LNCAP (cell line): ENCODE measurements around the gene PLEKHG3.

Experiments
- CTCF ChIP-seq: fragments of 450-650 bp; IDR thresholded peaks from 2 replicates; pipeline ENCODE4 v1.5.1; 2017; ENCODE audit warnings: mild to moderate bottlenecking

Gene PLEKHG3

GRCh38 chr14:64691376-64691775 lies 12.8 kb upstream of the PLEKHG3 start:
- TF ChIP-seq CTCF, result no peak

GRCh38 chr14:64692189-64692985 lies 11.8 kb upstream of the PLEKHG3 start:
- no peak for TF ChIP-seq CTCF

GRCh38 chr14:64692986-64693809 lies 11.0 kb upstream of the PLEKHG3 start:
- TF ChIP-seq CTCF, result no peak

GRCh38 chr14:64693810-64694165 lies 10.4 kb upstream of the PLEKHG3 start:
- TF ChIP-seq CTCF, result no peak

- no peak for TF ChIP-seq CTCF
Observed at GRCh38 chr14:64695071-64695470, 9.2 kb upstream of the PLEKHG3 start.

GRCh38 chr14:64696355-64696857 lies 7.8 kb upstream of the PLEKHG3 start:
- no peak for TF ChIP-seq CTCF

- no peak for TF ChIP-seq CTCF
Observed at GRCh38 chr14:64698903-64699302, 5.3 kb upstream of the PLEKHG3 start.
